ENCODE data around the gene PMS2. TPM values are rescaled to one million over a fixed set of nuclear protein-coding genes. Genes with fewer than 3 reads are reported as not detected.
"Not testable (repeated sequence)": the region's sequence is repeated elsewhere in the genome, so short reads cannot be mapped to it uniquely, and the experiment has no call there.

Gene PMS2, protein sequence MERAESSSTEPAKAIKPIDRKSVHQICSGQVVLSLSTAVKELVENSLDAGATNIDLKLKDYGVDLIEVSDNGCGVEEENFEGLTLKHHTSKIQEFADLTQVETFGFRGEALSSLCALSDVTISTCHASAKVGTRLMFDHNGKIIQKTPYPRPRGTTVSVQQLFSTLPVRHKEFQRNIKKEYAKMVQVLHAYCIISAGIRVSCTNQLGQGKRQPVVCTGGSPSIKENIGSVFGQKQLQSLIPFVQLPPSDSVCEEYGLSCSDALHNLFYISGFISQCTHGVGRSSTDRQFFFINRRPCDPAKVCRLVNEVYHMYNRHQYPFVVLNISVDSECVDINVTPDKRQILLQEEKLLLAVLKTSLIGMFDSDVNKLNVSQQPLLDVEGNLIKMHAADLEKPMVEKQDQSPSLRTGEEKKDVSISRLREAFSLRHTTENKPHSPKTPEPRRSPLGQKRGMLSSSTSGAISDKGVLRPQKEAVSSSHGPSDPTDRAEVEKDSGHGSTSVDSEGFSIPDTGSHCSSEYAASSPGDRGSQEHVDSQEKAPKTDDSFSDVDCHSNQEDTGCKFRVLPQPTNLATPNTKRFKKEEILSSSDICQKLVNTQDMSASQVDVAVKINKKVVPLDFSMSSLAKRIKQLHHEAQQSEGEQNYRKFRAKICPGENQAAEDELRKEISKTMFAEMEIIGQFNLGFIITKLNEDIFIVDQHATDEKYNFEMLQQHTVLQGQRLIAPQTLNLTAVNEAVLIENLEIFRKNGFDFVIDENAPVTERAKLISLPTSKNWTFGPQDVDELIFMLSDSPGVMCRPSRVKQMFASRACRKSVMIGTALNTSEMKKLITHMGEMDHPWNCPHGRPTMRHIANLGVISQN
- polyA plus RNA-seq (2012; ENCODE audit: insufficient read depth, insufficient read length), result 28.0 TPM

DNA sequence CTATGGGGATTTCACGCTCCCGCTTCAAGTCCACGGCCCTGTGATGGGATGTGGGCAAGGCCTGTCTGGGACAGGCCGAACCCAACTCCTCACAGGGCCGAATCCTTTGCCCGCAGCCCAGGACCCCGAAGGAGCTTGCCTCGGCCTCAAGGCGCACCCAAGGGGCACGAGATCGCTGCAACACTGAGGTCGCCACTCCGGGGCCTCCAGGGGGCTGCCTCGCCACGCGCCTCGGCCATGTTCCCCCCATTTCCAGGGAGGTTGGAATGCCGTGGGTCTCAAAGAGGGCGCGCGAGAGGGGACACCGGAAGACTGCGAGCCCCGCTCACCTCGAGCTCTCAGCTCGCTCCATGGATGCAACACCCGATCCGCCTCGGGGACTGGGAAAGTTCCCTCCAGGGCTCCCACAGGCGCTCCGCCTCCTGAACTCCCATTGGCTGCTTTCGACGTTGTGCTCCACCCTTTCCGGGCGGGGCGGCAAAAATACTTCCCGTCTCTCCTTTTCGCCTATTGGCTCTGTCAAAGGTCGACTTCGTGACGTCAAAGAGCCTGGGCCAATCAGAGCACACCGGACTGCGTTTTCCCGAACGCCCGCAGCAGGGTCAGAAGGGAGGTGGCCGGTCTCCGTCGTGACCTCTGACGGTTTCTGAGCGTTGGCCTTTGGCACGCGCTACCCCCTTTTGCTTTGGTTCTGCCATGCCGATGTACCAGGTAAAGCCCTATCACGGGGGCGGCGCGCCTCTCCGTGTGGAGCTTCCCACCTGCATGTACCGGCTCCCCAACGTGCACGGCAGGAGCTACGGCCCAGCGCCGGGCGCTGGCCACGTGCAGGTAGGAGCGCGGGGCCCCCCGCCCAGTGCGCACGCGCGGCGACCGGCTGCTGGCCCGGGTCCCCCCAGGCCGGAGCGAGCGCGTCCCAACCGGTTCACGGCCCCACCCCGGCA, at the start of gene PMS2, which contains the start of gene AIMP2:
TSS of gene PMS2 (minus strand) at position 382 of the 944 bp plus-strand sequence. CDS start at position 352, 30 bp downstream.
TSS of gene AIMP2 (plus strand) at position 605 of the 944 bp plus-strand sequence. CDS start at position 697, 92 bp downstream.
- H3K4me3 ChIP-seq (ENCODE audit: low read length), result peak within 1 kb of the TSS; percentile 78
- DNase-seq (ENCODE audit: low read depth, low spot score), result peak; percentile 93

DNA sequence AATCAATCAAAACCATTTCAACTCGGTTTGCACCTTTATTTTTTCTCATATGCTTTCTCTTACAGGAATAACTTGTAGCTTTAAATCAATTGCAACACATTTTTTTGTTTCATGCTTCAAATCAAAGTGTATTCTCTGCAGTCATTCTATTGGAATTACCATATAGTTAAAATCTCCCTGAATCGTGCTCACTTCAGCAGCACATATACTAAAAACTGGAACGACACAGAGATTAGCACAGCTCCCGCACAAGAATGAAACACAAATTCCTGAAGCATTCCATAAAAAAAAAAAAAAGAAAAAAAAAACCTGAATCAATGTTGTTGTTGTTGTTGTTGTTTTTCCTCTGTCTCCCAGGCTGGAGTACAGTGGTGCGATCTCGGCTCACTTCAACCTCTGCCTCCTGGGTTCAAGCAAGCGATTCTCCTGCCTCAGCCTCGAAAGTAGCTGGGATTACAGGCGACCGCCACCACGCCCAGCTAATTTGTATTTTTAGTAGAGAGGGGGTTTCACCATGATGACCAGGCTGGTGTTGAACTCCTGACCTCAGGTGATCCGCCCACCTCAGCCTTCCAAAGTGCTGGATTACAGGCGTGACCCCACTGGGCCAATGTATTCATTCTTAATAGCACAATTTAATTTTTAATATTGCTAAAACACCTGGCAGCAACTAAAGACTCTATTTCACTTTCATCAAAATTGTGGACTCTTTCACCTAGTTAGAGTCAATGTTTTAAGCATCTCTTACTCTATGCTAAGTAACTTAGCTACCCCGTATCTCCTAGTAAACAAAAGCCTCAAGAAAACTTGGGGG, 48.7 kb upstream of the PMS2 start:
- peak overlapping the region; percentile 70 for H3K4me3 ChIP-seq (ENCODE audit: low read length)
- DNase-seq (ENCODE audit: low read depth, low spot score), result no peak

DNA sequence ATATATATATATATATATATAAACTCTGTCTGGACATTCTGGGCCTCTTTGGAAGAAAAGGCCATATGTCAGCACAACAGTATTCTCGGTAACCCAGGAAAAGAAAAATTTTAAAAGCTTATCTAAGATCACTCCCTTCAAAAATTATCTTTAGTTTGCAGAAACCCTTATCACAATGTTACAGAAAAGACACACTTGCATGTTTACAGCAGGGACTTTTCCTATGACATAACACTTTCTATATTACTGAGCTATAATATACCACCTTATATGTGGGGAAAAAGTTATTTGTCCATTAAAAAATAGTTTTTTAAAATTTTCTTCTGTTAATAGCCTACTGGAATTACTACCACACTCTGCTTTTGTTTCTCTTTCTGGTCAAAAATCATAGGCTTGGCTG, 47.8 kb upstream of the PMS2 start:
- DNase-seq (ENCODE audit: low read depth, low spot score), result no peak
- no peak overlapping the region for H3K4me3 ChIP-seq (ENCODE audit: low read length)

DNA sequence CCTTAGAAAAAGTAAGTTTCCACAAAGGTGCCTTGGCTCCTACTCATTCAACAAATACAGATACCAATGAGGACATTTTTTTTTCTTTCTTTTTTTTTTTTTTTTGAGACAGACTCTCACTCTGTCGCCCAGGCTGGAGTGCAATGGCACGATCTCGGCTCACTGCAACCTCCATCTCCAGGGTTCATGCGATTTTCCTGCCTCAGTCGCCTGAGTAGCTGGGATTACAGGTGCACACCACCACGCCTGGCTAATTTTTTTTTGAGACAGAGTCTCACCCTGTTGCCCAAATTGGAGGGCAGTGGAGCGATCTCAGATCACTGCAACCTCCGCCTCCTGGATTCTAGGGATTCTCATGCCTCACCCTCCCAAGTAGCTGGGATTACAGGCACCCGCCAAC, 42.3 kb upstream of the PMS2 start:
- not testable (repeated sequence) for DNase-seq (ENCODE audit: low read depth, low spot score); H3K4me3 ChIP-seq (ENCODE audit: low read length)

DNA sequence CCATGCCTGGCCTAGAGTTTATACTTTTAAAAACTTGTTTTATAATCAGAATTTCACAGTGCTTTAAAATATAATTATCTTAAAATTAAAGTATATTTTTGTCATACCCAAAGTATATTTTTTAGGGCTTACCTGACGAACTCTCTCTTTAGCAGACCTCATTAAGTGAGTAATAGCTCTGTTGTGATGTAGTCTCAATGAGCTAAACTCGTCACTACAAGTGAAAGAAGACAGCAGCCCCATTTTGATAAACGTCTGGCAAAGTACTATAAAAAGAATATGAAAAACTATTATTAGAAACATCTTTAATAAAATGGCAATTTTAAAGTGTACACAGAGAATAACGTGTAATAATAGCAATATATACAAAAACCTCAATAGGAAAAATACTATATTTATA, 40.9 kb upstream of the PMS2 start:
- H3K4me3 ChIP-seq (ENCODE audit: low read length), result no peak overlapping the region
- no peak for DNase-seq (ENCODE audit: low read depth, low spot score)

DNA sequence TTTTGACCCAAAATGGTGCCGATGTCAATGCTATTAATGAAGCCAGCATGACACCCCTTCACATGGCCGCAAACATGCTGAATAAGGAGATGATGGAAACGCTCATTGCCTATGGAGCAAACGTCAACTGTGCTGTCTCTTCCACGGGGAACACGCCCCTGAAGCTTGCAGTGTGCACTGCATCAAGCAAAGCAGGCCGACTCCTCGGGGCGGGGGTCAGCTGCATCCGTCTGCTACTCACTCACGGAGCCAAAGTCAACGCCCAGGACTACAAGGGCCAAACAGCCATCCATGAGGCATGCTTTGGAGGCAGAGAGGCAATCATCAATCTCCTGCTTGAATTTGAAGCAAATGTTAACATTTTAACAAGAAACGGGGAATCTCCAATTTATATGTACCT, 26.8 kb upstream of the PMS2 start:
- no peak for DNase-seq (ENCODE audit: low read depth, low spot score)
- no peak overlapping the region for H3K4me3 ChIP-seq (ENCODE audit: low read length)

DNA sequence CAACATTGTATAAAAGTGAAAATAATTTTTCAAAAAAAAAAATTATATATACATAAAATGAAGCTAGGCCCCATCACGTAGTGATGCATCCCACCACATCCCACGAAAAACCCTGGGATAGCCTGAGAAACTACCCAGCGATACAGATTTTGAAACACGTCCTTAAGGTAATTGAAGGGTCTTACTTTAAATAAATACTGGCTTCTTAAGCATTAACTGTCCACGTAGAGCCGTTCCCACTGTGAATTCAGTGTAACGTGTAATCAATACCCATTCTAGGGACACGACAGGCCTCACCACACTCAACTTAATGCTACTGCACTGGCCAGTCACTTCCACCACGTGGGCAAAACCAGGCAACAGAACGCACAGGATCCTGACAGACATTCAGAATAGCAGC, 26.3 kb upstream of the PMS2 start:
- DNase-seq (ENCODE audit: low read depth, low spot score), result no peak
- no peak overlapping the region for H3K4me3 ChIP-seq (ENCODE audit: low read length)

DNA sequence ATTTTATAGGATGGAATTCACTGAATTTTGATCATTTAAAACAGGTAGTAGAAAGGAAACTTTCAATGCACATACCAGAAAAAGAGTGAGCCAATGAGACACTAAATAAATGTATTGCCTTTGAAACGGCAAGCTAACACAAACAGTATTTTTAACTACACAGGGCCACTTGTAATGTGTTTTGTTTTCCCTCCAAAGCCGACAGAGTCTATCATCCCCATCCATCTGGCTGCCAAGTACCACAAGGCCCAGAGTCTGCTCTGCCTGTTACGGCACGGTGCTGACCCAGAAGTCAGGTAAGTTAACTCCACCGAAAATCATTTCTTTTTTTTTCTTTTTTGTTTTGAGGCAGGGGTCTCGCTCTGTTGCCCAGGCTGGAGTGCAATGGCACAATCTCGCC, 23.8 kb upstream of the PMS2 start:
- H3K4me3 ChIP-seq (ENCODE audit: low read length), result no peak overlapping the region
- DNase-seq (ENCODE audit: low read depth, low spot score), result no peak

DNA sequence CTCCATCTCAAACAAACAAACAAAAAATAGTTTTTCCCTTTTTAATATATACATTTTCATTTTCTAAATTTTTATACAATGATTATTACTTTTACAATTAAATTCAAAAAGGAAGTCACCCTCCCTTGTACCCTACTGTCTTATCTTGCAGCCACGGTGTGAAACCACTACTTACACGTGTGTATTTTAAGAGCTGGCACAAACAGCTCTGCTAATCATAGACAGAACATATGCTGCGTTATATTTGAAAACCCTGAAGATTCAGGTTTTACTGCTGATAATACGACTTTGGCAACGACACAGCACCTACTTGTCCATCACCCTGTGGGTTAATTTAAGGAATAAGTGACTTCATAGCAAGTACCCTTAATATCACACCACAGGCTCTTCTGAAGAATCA, 23.3 kb upstream of the PMS2 start:
- no peak overlapping the region for H3K4me3 ChIP-seq (ENCODE audit: low read length)
- no peak for DNase-seq (ENCODE audit: low read depth, low spot score)

DNA sequence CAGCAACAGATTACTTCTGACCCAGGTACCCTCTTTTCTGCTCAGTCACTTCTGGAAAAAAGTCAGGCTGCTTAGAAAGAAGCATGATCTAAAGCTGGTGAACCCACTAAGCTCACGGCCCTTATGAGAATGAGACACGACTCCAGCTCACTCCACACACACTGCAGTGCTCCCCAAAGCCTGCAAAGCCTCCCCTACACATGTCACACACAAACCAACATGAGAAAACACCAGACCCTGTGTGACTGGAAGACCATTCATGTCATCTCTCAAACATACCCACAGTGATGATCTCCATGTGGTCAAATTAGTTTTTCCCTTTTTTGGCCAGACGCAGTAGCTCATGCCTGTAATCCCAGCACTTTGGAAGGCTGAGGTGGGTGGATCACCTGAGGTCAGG, 22.7 kb upstream of the PMS2 start:
- DNase-seq (ENCODE audit: low read depth, low spot score), result no peak
- no peak overlapping the region for H3K4me3 ChIP-seq (ENCODE audit: low read length)

DNA sequence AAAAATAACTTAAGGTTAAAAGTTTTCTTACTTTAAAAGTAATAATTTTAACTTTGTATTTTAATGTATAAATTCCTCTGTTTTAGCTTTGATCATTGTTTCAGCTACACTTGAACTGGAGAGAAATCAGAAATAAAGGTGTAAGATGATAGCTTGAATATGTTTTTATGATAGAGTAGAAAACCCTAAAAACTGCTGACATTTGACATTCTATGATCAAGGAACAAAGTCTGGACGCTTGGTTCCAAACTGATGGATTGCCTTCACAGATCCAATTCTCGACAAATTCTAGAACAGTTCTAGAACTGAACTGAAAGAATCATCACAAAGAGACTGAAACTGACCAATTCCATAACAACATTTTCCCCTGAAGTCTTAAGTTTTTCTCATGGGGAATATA, 22.1 kb upstream of the PMS2 start, which contains the start of gene ANKRD61:
TSS of gene ANKRD61 (plus strand) at position 389 of the 400 bp plus-strand sequence. CDS start at position 389, 0 bp downstream.
- no peak for DNase-seq (ENCODE audit: low read depth, low spot score)
- no peak within 1 kb of the TSS for H3K4me3 ChIP-seq (ENCODE audit: low read length)

DNA sequence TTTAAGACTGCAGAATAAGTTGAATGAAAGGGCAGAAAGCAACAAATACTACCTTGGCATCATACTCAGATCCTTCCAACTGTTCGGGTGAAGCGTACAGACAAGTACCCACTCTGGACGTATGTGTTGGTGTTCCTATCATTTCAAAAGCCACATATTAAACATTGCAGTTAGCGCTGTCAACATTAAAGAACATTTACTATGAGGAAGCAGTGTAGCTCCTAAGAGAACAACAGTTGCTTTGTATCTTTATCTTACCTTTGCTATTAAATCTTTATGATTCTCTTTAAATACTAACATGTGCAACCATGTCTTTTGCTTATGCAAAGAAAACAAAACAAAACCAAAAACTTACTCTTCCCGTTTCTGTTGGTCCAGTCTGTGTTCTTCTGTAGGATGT, 19.7 kb upstream of the PMS2 start:
- no peak for DNase-seq (ENCODE audit: low read depth, low spot score)
- no peak overlapping the region for H3K4me3 ChIP-seq (ENCODE audit: low read length)

DNA sequence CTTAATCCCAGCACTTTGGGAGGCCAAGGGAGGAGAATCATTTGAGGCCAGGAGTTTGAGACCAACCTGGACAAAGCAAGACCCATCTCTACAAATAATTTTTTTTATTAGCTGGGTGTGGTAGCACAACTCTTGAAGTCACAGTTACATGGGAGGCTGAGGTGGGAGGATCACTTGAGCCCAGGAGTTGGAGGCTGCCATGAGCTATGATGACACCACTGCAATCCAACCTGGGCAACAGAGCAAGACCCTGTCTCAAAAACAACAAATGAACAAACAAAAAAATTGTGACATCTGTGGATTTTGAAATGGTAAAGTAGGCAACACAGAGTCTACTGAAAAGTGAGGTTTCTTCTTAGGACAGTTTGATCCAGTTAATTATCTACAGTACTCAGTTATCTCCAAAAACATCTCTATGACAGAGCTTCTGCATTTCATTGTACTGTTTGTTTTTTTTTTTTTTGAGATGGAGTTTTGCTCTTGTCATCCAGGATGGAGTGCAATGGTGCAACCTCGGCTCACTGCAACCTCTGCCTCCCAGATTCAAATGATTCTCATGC, 19.0 kb upstream of the PMS2 start:
- DNase-seq (ENCODE audit: low read depth, low spot score), result no peak
- no peak overlapping the region for H3K4me3 ChIP-seq (ENCODE audit: low read length)

DNA sequence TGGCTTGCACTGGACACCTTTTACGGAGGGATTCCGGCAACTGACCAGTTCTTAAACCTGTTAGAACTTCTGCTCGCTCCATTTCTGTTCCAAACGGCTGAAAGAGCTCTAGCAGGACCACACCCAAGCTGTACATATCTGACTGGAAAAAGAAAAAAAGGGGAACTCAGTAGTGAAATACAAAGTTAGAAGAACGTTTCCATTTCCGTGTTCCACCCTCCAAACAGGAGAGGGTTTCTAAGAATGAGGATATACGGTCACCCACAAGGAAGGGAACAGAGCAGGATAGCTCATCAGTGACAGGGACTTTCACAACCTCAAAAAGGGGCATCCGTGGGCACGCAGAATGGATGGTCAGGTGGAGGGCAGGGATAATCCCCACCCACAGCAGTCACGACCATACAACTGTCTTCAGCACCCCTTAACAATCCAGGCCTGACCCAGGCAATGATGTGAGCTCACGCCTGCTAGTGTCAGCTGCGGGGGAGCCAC, 18.0 kb upstream of the PMS2 start:
- no peak for DNase-seq (ENCODE audit: low read depth, low spot score)

DNA sequence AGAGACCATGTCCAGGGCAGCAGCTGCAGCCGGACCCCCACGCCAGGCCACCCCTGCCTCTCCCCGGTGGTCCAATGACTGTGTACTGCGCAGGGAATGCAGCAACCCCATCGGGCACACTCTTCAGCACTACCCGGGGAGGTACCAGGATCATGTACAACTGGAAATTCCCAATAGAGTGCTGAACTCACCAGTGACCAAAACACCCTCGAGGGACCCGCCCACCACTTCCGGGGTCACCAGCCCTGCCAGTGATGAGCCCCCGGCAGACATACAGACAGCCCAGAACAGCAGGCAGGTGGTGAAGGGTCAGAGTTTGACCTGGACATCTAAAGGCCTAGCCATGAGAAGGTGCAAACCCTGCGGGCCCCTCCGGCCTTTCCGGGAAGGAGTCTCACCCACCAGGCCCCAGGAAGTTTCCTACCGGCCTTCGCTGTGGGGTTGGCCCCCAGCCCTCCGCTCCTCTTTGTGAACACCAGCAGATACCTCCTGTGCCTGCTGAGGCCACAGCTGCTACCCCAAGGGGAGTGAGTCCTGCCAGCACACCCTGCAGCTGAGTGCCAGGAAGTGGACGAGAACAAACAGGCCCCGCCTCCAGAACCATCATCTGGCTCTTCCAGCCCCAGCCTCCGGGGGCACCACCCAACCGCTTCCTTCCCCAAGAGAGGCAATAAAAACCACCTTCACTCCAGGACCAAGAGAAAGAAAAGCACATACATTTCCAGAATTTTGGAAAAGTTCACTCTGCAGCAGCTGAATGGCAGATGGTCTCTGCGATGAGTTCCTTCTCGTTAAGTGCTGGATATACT, 17.4 kb upstream of the PMS2 start:
- no peak overlapping the region for H3K4me3 ChIP-seq (ENCODE audit: low read length)
- peak; percentile 52 for DNase-seq (ENCODE audit: low read depth, low spot score)

More for the DNA sequence above, 18.0 kb upstream of the PMS2 start:
- H3K4me3 ChIP-seq (ENCODE audit: low read length), result no peak overlapping the region

DNA sequence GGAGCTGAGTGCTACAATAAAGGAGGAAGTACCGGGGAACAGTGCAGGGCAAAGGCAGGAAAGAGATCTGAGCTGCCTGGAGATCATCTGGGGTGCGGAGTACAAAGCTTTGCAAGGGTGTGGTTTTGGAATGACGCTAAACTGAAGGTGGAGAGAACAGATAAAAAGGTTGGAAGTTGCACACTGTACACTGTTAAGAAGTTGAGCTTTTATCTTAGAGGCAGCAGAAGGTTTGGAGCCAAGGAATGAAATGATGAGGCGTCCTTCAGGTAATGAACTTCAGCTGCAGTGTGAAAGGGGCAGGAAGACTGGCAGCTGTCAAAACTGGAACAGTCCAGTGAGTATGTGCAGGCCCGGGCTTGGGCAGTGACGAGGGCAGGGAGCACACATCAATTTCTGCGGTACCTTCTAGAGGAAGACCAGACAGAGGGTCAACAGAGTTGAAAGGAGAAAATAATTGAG, 15.2 kb upstream of the PMS2 start:
- DNase-seq (ENCODE audit: low read depth, low spot score), result no peak

DNA sequence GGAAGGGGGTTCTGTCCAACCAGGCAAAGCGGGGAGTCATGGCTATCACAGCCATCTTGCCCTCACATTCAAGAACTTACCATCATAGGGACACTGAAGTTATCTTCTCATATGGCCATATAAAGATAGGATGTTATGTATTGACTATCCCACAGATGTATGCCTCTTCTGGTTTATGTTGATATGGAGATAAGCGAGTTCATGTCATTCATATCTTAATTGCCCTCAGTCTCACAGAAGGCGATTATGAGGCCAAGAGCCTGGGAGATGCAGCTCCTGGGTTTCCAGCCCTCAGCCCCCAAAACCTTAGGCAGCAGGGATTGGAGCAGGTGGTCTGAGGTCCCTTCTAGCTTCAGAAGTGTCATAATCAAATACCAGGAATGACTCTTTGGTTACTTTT, 13.9 kb upstream of the PMS2 start:
- no peak overlapping the region for H3K4me3 ChIP-seq (ENCODE audit: low read length)
- DNase-seq (ENCODE audit: low read depth, low spot score), result no peak

More for the DNA sequence above, 15.2 kb upstream of the PMS2 start:
- H3K4me3 ChIP-seq (ENCODE audit: low read length), result no peak overlapping the region

Measured in Jurkat, Clone E6-1 (cell line).